ENCODE results near the gene HHAT. TPM values are rescaled to one million over a fixed set of nuclear protein-coding genes. Genes with fewer than 3 reads are reported as not detected.

HHAT gene
- polyA plus RNA-seq, 1 donor, result 15.2 TPM

GRCh38 chr1:210711825-210712612 is 383.3 kb downstream of the HHAT start:
- DNase-seq, result no peak

GRCh38 chr1:210715072-210715471 is 386.4 kb downstream of the HHAT start:
- no peak for DNase-seq

GRCh38 chr1:210722410-210723081 is 393.8 kb downstream of the HHAT start:
- no peak for DNase-seq

GRCh38 chr1:210723646-210724045 is 394.9 kb downstream of the HHAT start:
- DNase-seq, result no peak

- DNase-seq, result no peak
Observed at GRCh38 chr1:210724768-210725167, 396.1 kb downstream of the HHAT start.

Other genes with a start within 250 kb of the HHAT start
- gene SERTAD4, start 96.1 kb upstream of the HHAT start, polyA plus RNA-seq (ENCODE audit: insufficient read length), result 3.3 TPM